ENCODE results near the gene SMC1A.

GRCh38 chrX:53438174-53438831 is 15.8 kb upstream of the SMC1A start:
- TF ChIP-seq, protein P1, sequence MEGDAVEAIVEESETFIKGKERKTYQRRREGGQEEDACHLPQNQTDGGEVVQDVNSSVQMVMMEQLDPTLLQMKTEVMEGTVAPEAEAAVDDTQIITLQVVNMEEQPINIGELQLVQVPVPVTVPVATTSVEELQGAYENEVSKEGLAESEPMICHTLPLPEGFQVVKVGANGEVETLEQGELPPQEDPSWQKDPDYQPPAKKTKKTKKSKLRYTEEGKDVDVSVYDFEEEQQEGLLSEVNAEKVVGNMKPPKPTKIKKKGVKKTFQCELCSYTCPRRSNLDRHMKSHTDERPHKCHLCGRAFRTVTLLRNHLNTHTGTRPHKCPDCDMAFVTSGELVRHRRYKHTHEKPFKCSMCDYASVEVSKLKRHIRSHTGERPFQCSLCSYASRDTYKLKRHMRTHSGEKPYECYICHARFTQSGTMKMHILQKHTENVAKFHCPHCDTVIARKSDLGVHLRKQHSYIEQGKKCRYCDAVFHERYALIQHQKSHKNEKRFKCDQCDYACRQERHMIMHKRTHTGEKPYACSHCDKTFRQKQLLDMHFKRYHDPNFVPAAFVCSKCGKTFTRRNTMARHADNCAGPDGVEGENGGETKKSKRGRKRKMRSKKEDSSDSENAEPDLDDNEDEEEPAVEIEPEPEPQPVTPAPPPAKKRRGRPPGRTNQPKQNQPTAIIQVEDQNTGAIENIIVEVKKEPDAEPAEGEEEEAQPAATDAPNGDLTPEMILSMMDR (IDR thresholded peaks at IDR 0.05) = no peak
- no peak for TF ChIP-seq POLR2A (IDR thresholded peaks at IDR 0.05)

All from breast epithelium (tissue), 3 donors.